Stimulated activated CD4-positive, alpha-beta T cell treated with anti-CD3 and anti-CD28 coated beads, Interleukin-12 subunit alpha, Interleukin-12 subunit beta, amount 100 ng/mL, for 48 hours (primary cell): Measurements from ENCODE around the gene HECA.
"Not testable (repeated sequence)": the region's sequence is repeated elsewhere in the genome, so short reads cannot be mapped to it uniquely, and the experiment has no call there.

Experiments
- DNase-seq, 3 donors: peaks; one replicate each; pipeline ENCODE4 v3.0.0-alpha.2; 2020; ENCODE audit warnings: low read depth in 2 of 3, low spot score in 1 of 3

The HECA gene

GRCh38 chr6:139201378-139201777 is 66.5 kb downstream of the HECA start:
- no peak for DNase-seq

- DNase-seq = no peak
Observed at GRCh38 chr6:139204978-139205377, 70.1 kb downstream of the HECA start.

GRCh38 chr6:139205843-139206242 is 71.0 kb downstream of the HECA start:
- no peak for DNase-seq

GRCh38 chr6:139210766-139211165 is 75.9 kb downstream of the HECA start:
- not testable (repeated sequence) for DNase-seq

- not testable (repeated sequence) for DNase-seq
Observed at GRCh38 chr6:139212460-139212859, 77.6 kb downstream of the HECA start.

- DNase-seq = peak; percentile 47 to 66 (median 62)
Observed at GRCh38 chr6:139219271-139219729, 84.4 kb downstream of the HECA start.

- DNase-seq = no peak
Observed at GRCh38 chr6:139219746-139220145, 84.9 kb downstream of the HECA start.

- not testable (repeated sequence) for DNase-seq
Observed at GRCh38 chr6:139228387-139228786, 93.5 kb downstream of the HECA start.
